ENCODE data around the gene LRRC75A. TPM values are rescaled to one million over a fixed set of nuclear protein-coding genes. Genes with fewer than 3 reads are reported as not detected.

The LRRC75A gene, protein sequence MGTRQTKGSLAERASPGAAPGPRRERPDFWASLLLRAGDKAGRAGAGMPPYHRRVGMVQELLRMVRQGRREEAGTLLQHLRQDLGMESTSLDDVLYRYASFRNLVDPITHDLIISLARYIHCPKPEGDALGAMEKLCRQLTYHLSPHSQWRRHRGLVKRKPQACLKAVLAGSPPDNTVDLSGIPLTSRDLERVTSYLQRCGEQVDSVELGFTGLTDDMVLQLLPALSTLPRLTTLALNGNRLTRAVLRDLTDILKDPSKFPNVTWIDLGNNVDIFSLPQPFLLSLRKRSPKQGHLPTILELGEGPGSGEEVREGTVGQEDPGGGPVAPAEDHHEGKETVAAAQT
- 0.65 and 0.78 TPM in 2 replicates for polyA plus RNA-seq (2011; rRNA removed)
- polyA plus RNA-seq (2012; cell fraction: cytosol; rRNA removed): 0.85 and 1.4 TPM in 2 replicates
- polyA plus RNA-seq (2012; cell fraction: nucleus; rRNA removed): 1.3 and 2.1 TPM in 2 replicates
- polyA plus RNA-seq (2017; fragmentation: RNase III; extraction: RNeasy Plus Mini Kit Qiagen cat#74134 plus additional on column Dnase treatment): 0.54 to 0.85 TPM (median 0.84 TPM) in 3 replicates
- polyA minus RNA-seq (2011; rRNA and poly(A)+ RNA removed): 0.97 and 1.3 TPM in 2 replicates

DNA sequence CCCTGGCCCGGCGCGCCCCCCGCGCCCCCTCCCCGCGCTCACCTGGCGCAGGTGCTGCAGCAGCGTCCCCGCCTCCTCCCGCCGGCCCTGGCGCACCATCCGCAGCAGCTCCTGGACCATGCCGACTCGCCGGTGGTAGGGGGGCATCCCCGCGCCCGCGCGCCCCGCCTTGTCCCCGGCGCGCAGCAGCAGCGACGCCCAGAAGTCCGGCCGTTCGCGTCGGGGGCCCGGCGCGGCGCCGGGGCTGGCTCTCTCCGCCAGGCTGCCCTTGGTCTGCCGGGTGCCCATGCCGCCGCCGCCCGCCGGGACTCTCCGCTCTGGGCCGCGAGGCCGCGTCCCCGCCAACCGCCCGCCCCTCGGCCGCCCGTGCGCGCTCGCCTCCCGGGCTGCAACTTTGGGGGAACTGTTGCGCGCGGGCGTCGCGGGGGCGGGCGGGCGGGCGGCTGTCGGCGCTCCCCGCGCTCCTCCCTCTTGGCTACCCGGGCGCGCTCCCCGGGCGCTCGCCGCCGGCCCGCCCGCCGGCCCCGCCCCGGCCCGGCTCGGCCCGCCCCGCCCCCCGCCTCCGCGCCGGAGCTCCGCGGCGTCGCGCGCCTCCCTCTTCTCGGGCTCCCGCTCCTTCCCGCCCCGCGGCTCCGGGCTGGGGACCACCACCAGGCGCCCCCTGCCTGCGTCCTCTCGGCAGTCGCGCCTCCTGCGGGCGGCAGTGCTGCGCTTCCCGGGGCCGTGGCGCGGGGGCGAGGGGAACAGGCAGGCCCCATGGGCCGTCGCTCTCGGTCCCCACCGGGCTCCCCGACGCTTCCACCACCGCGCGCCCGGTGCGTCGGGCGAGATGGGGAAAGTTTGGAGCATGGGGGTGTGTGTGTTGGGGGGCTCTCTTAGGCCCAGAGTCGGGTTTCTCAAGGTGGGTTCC lies at the start of gene LRRC75A:
LRRC75A (minus strand) TSS at position 491 of the 910 bp plus-strand sequence; CDS start at position 288, 203 bp downstream.
- no peaks in the 10 kb centered on the region for H3K9me3 ChIP-seq
- ATAC-seq: peak; percentile 73 to 82
- peak within 1 kb of the TSS; percentile 77 to 85 for H3K27ac ChIP-seq
- CTCF ChIA-PET: interaction anchor here (0.6 to 8.5 kb wide), 6 partner anchors 14 to 44 kb away, joined by 3 to 61 read pairs (median 4); no protein-coding TSS in a partner anchor
- peak within 1 kb of the TSS; percentile 100 for H3K4me2 ChIP-seq
- peak within 1 kb of the TSS; percentile 94 for H3K4me3 ChIP-seq
- POLR2A ChIA-PET: interaction anchor here (0.6 to 1.5 kb wide), 7 partner anchors 15 to 139 kb away, joined by 3 to 6 read pairs (median 4); partner anchors contain the start of genes CENPV and UBB
- peaks cover 5% of the 10 kb centered on the region; the same call in 2 of the 3 replicates for H3K4me1 ChIP-seq
- WGBS (ENCODE audit: missing lambda C conversion rate): 24% methylated on average over 13 of the region's 134 CpGs
- peak in 1 of 2 experiments; percentile 53 for DNase-seq (ENCODE audit: low read depth in 1 of 2, low spot score in 1 of 2)
- TF ChIP-seq HOXA7 (CRISPR knock-in tag; IDR thresholded peaks at IDR 0.05) (no peak), BHLHE40 (IDR thresholded peaks at IDR 0.05; ENCODE audit: low read depth, low read length) (no peak), FOXS1 (CRISPR knock-in tag; IDR thresholded peaks at IDR 0.05) (no peak), GATA3 (IDR thresholded peaks at IDR 0.05; ENCODE audit: borderline replicate concordance) (no peak), JUNB (IDR thresholded peaks at IDR 0.05) (no peak), MAFK (IDR thresholded peaks at IDR 0.05; ENCODE audit: partially characterized antibody) (no peak), MAZ (IDR thresholded peaks at IDR 0.05; ENCODE audit: borderline replicate concordance, low read depth, low read length) (no peak), SREBF2 (IDR thresholded peaks at IDR 0.05) (no peak), PHF8 (IDR thresholded peaks at IDR 0.05; ENCODE audit: borderline replicate concordance, low read depth) (no peak; the same call in 1 of the 2 replicates), NR3C1 (IDR thresholded peaks at IDR 0.05) (no peak), HDAC2 (IDR thresholded peaks at IDR 0.05) (no peak), ESRRA (IDR thresholded peaks at IDR 0.05; ENCODE audit: borderline replicate concordance, low read length) (no peak), RARB (CRISPR knock-in tag; IDR thresholded peaks at IDR 0.05) (no peak), ZSCAN20 (CRISPR knock-in tag; IDR thresholded peaks at IDR 0.05) (no peak), KDM1A (IDR thresholded peaks at IDR 0.05; ENCODE audit: low read depth) (no peak), JUN (IDR thresholded peaks at IDR 0.05) (peak in 1 of 2 experiments; percentile 50; a peak in 1 of 5 replicates), POLR2A (IDR thresholded peaks at IDR 0.05; ENCODE audit: low read length) (peak; percentile 17; the same call in 1 of the 2 replicates), RNF2 (IDR thresholded peaks at IDR 0.05; ENCODE audit: borderline replicate concordance, low read depth) (peak; percentile 70; the same call in 1 of the 2 replicates), SMC3 (IDR thresholded peaks at IDR 0.05) (peak; percentile 2; the same call in 1 of the 3 replicates)
- TF ChIP-seq, protein P1, sequence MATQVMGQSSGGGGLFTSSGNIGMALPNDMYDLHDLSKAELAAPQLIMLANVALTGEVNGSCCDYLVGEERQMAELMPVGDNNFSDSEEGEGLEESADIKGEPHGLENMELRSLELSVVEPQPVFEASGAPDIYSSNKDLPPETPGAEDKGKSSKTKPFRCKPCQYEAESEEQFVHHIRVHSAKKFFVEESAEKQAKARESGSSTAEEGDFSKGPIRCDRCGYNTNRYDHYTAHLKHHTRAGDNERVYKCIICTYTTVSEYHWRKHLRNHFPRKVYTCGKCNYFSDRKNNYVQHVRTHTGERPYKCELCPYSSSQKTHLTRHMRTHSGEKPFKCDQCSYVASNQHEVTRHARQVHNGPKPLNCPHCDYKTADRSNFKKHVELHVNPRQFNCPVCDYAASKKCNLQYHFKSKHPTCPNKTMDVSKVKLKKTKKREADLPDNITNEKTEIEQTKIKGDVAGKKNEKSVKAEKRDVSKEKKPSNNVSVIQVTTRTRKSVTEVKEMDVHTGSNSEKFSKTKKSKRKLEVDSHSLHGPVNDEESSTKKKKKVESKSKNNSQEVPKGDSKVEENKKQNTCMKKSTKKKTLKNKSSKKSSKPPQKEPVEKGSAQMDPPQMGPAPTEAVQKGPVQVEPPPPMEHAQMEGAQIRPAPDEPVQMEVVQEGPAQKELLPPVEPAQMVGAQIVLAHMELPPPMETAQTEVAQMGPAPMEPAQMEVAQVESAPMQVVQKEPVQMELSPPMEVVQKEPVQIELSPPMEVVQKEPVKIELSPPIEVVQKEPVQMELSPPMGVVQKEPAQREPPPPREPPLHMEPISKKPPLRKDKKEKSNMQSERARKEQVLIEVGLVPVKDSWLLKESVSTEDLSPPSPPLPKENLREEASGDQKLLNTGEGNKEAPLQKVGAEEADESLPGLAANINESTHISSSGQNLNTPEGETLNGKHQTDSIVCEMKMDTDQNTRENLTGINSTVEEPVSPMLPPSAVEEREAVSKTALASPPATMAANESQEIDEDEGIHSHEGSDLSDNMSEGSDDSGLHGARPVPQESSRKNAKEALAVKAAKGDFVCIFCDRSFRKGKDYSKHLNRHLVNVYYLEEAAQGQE (IDR thresholded peaks at IDR 0.05): no peak
- TF ChIP-seq, protein P2, sequence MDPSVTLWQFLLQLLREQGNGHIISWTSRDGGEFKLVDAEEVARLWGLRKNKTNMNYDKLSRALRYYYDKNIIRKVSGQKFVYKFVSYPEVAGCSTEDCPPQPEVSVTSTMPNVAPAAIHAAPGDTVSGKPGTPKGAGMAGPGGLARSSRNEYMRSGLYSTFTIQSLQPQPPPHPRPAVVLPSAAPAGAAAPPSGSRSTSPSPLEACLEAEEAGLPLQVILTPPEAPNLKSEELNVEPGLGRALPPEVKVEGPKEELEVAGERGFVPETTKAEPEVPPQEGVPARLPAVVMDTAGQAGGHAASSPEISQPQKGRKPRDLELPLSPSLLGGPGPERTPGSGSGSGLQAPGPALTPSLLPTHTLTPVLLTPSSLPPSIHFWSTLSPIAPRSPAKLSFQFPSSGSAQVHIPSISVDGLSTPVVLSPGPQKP (IDR thresholded peaks at IDR 0.05; ENCODE audit: low read depth, low read length): no peak
- TF ChIP-seq, protein P3, sequence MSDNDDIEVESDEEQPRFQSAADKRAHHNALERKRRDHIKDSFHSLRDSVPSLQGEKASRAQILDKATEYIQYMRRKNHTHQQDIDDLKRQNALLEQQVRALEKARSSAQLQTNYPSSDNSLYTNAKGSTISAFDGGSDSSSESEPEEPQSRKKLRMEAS (IDR thresholded peaks at IDR 0.05): no peak
- TF ChIP-seq, protein P4, sequence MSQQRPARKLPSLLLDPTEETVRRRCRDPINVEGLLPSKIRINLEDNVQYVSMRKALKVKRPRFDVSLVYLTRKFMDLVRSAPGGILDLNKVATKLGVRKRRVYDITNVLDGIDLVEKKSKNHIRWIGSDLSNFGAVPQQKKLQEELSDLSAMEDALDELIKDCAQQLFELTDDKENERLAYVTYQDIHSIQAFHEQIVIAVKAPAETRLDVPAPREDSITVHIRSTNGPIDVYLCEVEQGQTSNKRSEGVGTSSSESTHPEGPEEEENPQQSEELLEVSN (IDR thresholded peaks at IDR 0.05; ENCODE audit: borderline replicate concordance, low read depth): peak; percentile 86
- TF ChIP-seq, protein P5, sequence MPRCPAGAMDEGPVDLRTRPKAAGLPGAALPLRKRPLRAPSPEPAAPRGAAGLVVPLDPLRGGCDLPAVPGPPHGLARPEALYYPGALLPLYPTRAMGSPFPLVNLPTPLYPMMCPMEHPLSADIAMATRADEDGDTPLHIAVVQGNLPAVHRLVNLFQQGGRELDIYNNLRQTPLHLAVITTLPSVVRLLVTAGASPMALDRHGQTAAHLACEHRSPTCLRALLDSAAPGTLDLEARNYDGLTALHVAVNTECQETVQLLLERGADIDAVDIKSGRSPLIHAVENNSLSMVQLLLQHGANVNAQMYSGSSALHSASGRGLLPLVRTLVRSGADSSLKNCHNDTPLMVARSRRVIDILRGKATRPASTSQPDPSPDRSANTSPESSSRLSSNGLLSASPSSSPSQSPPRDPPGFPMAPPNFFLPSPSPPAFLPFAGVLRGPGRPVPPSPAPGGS (IDR thresholded peaks at IDR 0.05): no peak
- TF ChIP-seq, protein P6, sequence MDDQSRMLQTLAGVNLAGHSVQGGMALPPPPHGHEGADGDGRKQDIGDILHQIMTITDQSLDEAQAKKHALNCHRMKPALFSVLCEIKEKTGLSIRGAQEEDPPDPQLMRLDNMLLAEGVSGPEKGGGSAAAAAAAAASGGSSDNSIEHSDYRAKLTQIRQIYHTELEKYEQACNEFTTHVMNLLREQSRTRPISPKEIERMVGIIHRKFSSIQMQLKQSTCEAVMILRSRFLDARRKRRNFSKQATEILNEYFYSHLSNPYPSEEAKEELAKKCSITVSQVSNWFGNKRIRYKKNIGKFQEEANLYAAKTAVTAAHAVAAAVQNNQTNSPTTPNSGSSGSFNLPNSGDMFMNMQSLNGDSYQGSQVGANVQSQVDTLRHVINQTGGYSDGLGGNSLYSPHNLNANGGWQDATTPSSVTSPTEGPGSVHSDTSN (IDR thresholded peaks at IDR 0.05): no peak
- no peak for FAIRE-seq

Measured in A549 (cell line).